PFSK-1 (cell line): ENCODE results near the gene DLX3.

ENCODE experiments used
- POLR2AphosphoS5 ChIP-seq: IDR thresholded peaks from 2 replicates; pipeline ENCODE4 v1.6.1; 2012; ENCODE audit warnings: low read depth, mild to moderate bottlenecking, control low read depth, low read length, moderate library complexity
- REST ChIP-seq, 2 experiments: IDR thresholded peaks; 2 replicates each; pipeline versions ENCODE4 v1.6.1 to v1.8.0; 2011 to 2012; ENCODE audit warnings: low read depth in 2 of 2, low read length in 2 of 2, control low read depth in 1 of 2, inconsistent platforms in 1 of 2, mild to moderate bottlenecking in 1 of 2, moderate library complexity in 1 of 2; ENCODE audit not compliant: insufficient read depth in 1 of 2
- SIN3A ChIP-seq: IDR thresholded peaks from 2 replicates; pipeline ENCODE4 v1.6.1; 2012; ENCODE audit warnings: mild to moderate bottlenecking, low read length, moderate library complexity, borderline replicate concordance; ENCODE audit not compliant: insufficient read depth

DNA sequence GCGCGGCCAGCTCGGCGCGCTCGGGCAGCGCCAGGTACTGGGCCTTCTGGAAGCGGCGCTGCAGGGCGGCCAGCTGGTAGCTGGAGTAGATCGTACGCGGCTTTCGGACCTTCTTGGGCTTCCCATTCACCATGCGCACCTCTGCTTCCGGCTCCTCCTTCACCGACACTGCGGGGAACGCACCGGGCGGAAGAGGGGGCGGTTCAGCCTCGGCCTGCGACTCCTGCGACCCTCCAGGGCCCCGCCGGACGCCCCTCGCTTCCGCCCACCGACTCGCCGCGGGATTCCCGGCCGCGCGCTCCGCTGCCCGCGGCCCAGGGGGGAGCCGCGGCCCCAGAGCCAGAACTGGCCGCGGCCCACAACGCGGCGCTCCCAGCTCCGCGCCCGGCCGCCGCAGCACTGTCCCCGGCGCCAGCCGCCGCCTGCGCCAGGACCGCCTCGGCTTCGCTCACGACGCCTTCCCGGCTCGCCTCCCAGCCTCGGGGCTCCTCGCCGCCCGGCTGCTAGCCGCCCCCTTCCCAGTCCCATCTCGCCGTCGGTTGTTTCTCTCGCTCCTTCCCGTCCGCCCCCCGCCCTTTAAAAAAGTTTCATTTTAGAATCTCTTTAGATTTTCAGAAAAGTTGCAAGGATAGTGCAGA is 1.5 kb downstream of the DLX3 start:
- TF ChIP-seq POLR2AphosphoS5 (no peak), SIN3A (no peak), REST (IDR thresholded peaks at IDR 0.05; ENCODE audit: insufficient read depth in 1 of 2, low read depth in 2 of 2, low read length in 2 of 2) (no peak)
